ENCODE results near the gene SEMA4A.
A peak's percentile ranks its signal among the peaks of the same experiment; 100 is the strongest.

- TF ChIP-seq CTCF (IDR thresholded peaks at IDR 0.05; ENCODE audit: low read depth, low read length, missing input control), result no peak
- peak; percentile 91 to 96 for TF ChIP-seq EGR1 (IDR thresholded peaks at IDR 0.05; ENCODE audit: low read depth in 2 of 2)
- no peak for TF ChIP-seq GABPA (IDR thresholded peaks at IDR 0.05 in 1 of 2, conservative IDR thresholded peaks at IDR 0.05 in 1 of 2)
- TF ChIP-seq YY1 (IDR thresholded peaks at IDR 0.05), result peak; percentile 99
- peak; percentile 28 for TF ChIP-seq RAD21 (IDR thresholded peaks at IDR 0.05)
- peak; percentile 99 for TF ChIP-seq ZBTB33 (IDR thresholded peaks at IDR 0.05)
- TF ChIP-seq MAX (IDR thresholded peaks at IDR 0.05), result peak; percentile 14
These were observed 59.7 kb downstream of the SEMA4A start, which contains the start of gene PMF1 for GRCh38 chr1:156212833-156213643.
